HUES6 (cell line): ENCODE measurements around the gene KCNK2.

Experiments
- H3K27ac ChIP-seq: 2 replicates; pipeline ENCODE4 v1.7.0; 2013; ENCODE audit warnings: low read depth, mild to moderate bottlenecking, low read length, inconsistent platforms
- H3K27me3 ChIP-seq: 2 replicates; pipeline ENCODE4 v1.6.1; 2013; ENCODE audit warnings: low read length; ENCODE audit not compliant: control insufficient read depth, insufficient read depth
- H3K36me3 ChIP-seq: 2 replicates; pipeline ENCODE4 v1.6.1; 2013; ENCODE audit warnings: low read length; ENCODE audit not compliant: control insufficient read depth, insufficient read depth
- H3K4me1 ChIP-seq: 2 replicates; pipeline ENCODE4 v1.6.1; 2013; ENCODE audit warnings: low read length; ENCODE audit not compliant: control insufficient read depth, insufficient read depth
- H3K4me3 ChIP-seq: 2 replicates; pipeline ENCODE4 v1.5.1; 2013; ENCODE audit warnings: low read depth, low read length
- H3K9ac ChIP-seq: one replicate; pipeline ENCODE4 v1.6.1; 2013; ENCODE audit warnings: mild to moderate bottlenecking, low read length
- H3K9me3 ChIP-seq: 2 replicates; pipeline ENCODE4 v1.6.1; 2013; ENCODE audit warnings: low read depth, low read length; ENCODE audit not compliant: control insufficient read depth, insufficient read depth

The KCNK2 gene

DNA sequence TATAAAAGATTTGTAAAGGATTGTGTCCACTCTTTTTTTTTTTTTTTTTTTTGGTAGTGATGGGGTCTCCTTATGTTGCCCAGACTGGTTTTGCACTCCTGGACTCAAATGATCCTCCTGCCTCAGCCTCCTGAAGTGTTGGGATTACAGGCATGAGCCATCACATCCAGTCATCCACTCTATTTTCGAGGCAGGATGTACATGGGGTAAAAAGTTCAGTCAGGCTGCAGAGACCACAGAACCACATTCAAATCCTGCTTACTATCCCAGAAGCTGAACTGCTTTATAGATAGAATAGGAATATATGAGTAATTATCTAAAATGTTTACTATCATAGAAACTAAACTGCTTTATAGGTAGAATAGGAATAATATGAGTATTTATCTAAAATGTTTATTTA lies 26.0 kb upstream of the KCNK2 start:
- Histone ChIP-seq H3K4me1 (no peaks in the 10 kb centered on the region; the same call in 1 of the 2 replicates), H3K9ac (no peak overlapping the region), H3K36me3 (no peaks in the 10 kb centered on the region), H3K9me3 (no peaks in the 10 kb centered on the region), H3K27ac (no peak overlapping the region), H3K4me3 (no peak overlapping the region), H3K27me3 (no peaks in the 10 kb centered on the region)

DNA sequence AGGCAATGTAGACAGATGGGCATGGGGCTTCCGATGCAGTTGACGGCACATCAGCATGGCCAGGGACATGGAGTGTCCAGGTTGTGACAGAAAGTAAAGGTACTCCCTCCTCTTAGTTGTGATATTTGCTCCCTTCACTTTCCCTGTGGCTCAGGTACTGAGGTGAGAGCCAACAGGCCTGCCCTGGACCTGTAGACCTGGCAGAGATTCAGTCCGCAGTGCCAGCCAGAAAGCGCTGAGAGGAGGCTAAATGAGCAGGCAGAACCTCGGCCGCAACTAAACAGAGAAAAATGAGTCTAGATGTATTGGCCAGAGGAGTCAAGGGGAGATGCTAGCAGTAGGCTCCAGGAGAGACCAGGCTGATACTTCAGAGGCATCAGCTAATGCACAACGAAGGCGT lies 22.6 kb upstream of the KCNK2 start:
- H3K27ac ChIP-seq: no peak overlapping the region
- no peaks in the 10 kb centered on the region for H3K9me3 ChIP-seq
- H3K36me3 ChIP-seq: no peaks in the 10 kb centered on the region
- H3K9ac ChIP-seq: no peak overlapping the region
- no peak overlapping the region for H3K4me3 ChIP-seq
- no peaks in the 10 kb centered on the region; the same call in 1 of the 2 replicates for H3K4me1 ChIP-seq
- no peaks in the 10 kb centered on the region for H3K27me3 ChIP-seq

GRCh38 chr1:215064327-215064726 lies 18.2 kb upstream of the KCNK2 start:
- H3K9me3 ChIP-seq: no peaks in the 10 kb centered on the region
- no peaks in the 10 kb centered on the region for H3K27me3 ChIP-seq
- no peak overlapping the region for H3K27ac ChIP-seq
- H3K9ac ChIP-seq: no peak overlapping the region
- no peak overlapping the region for H3K4me3 ChIP-seq
- no peaks in the 10 kb centered on the region for H3K4me1 ChIP-seq
- no peaks in the 10 kb centered on the region for H3K36me3 ChIP-seq

DNA sequence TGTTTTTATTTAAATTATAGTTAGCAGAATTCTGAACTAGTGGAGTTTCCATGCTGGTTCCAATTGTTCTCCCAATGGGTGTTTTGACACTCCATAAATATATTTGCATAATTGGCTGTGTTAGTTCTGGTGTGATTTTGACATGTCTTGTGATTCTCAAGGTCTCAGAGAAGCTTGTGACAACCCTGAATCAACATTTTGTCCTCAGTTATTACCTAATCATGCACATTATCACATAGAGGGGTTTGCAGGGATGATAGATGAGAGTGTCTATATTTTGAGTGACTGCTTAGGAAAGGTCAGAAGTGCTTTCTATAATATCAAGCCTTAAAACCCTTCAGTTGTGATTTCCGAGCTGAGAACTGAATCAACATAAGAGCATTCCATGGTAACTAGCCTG lies 11.5 kb upstream of the KCNK2 start:
- Histone ChIP-seq H3K27ac (no peak overlapping the region), H3K4me3 (no peak overlapping the region), H3K36me3 (no peaks in the 10 kb centered on the region), H3K27me3 (peaks cover 4% of the 10 kb centered on the region), H3K9me3 (no peaks in the 10 kb centered on the region), H3K9ac (no peak overlapping the region), H3K4me1 (no peaks in the 10 kb centered on the region)

DNA sequence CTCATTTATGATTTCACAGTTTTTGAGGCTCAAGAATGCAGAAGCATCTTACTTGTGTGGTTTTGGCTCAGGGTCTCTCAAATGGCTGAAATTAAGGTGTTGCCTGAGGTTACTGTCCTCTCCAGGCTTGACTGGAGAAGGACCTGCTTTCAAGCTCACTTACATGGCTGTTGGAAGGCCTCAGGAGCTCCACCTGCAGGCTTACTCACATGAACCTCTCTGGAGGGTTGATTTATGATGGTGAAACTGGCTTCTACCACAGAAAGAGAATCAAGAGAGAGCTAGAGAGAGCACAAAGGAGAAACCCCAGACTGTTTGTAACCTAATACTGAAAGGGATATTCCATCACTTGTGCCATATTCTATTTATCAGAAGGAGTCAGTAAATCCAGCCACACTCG lies 6.2 kb upstream of the KCNK2 start:
- H3K4me1 ChIP-seq: no peaks in the 10 kb centered on the region
- no peak overlapping the region for H3K27ac ChIP-seq
- H3K27me3 ChIP-seq: peaks cover 43% of the 10 kb centered on the region
- H3K36me3 ChIP-seq: no peaks in the 10 kb centered on the region
- H3K4me3 ChIP-seq: no peak overlapping the region
- H3K9ac ChIP-seq: no peak overlapping the region
- no peaks in the 10 kb centered on the region for H3K9me3 ChIP-seq

- peaks cover 69% of the 10 kb centered on the region for H3K27me3 ChIP-seq
- no peak overlapping the region for H3K4me3 ChIP-seq
- no peak overlapping the region for H3K9ac ChIP-seq
- 0 out of 2 replicates have a peak, but pooled peaks cover 12% of the 10 kb centered on the region for H3K4me1 ChIP-seq
- H3K9me3 ChIP-seq: no peaks in the 10 kb centered on the region
- no peaks in the 10 kb centered on the region for H3K36me3 ChIP-seq
- H3K27ac ChIP-seq: no peak overlapping the region
These were observed 3.1 kb upstream of the KCNK2 start for GRCh38 chr1:215079456-215079855.

GRCh38 chr1:215081661-215082531 lies 641 bp upstream of the KCNK2 start:
- no peaks in the 10 kb centered on the region for H3K36me3 ChIP-seq
- peaks cover 94% of the 10 kb centered on the region for H3K27me3 ChIP-seq

GRCh38 chr1:215083383-215083961 lies 935 bp downstream of the KCNK2 start:
- Histone ChIP-seq H3K4me1 (0 out of 2 replicates have a peak, but pooled peaks cover 12% of the 10 kb centered on the region), H3K9me3 (no peaks in the 10 kb centered on the region), H3K4me3 (peak overlapping the region; percentile 55), H3K36me3 (no peaks in the 10 kb centered on the region), H3K27ac (no peak overlapping the region), H3K9ac (no peak overlapping the region), H3K27me3 (peaks cover 98% of the 10 kb centered on the region)

More at GRCh38 chr1:215081661-215082531, 641 bp upstream of the KCNK2 start:
- H3K4me1 ChIP-seq: 0 out of 2 replicates have a peak, but pooled peaks cover 12% of the 10 kb centered on the region
- no peak overlapping the region for H3K9ac ChIP-seq
- no peak overlapping the region for H3K27ac ChIP-seq
- H3K9me3 ChIP-seq: no peaks in the 10 kb centered on the region
- H3K4me3 ChIP-seq: peak overlapping the region; percentile 76

DNA sequence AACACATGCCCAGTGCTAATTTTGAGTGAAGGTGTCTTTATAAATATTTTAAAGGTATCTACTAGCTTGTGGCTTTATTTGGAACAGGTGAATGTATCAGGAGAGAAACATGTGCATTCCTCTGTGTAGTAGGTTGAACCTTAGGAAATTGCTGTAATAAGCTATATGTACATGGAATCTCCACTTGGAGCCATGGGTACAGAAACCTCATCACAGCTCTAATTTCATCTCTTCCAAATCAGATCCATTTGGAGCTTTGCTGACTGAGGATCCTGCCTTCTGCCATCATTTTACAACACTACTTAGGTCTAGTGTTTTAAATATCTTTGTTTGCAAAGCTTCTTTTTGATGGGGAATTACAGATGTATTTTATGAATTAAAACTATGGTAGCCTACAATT lies 2.1 kb downstream of the KCNK2 start:
- H3K4me1 ChIP-seq: 0 out of 2 replicates have a peak, but pooled peaks cover 12% of the 10 kb centered on the region
- no peak overlapping the region for H3K27ac ChIP-seq
- no peaks in the 10 kb centered on the region for H3K36me3 ChIP-seq
- H3K4me3 ChIP-seq: no peak overlapping the region
- no peak overlapping the region for H3K9ac ChIP-seq
- H3K27me3 ChIP-seq: peaks cover 88% of the 10 kb centered on the region
- no peaks in the 10 kb centered on the region for H3K9me3 ChIP-seq

- Histone ChIP-seq H3K4me3 (no peak overlapping the region), H3K27me3 (peaks cover 64% of the 10 kb centered on the region), H3K27ac (no peak overlapping the region), H3K4me1 (0 out of 2 replicates have a peak, but pooled peaks cover 6% of the 10 kb centered on the region), H3K9ac (no peak overlapping the region), H3K36me3 (no peaks in the 10 kb centered on the region), H3K9me3 (no peaks in the 10 kb centered on the region)
These were observed 5.1 kb downstream of the KCNK2 start for GRCh38 chr1:215087603-215088002.

GRCh38 chr1:215094381-215094780 lies 11.8 kb downstream of the KCNK2 start:
- no peak overlapping the region for H3K9ac ChIP-seq
- no peaks in the 10 kb centered on the region for H3K9me3 ChIP-seq
- H3K27ac ChIP-seq: no peak overlapping the region
- no peak overlapping the region for H3K4me3 ChIP-seq
- H3K27me3 ChIP-seq: peaks cover 6% of the 10 kb centered on the region; the same call in 1 of the 2 replicates
- H3K4me1 ChIP-seq: no peaks in the 10 kb centered on the region
- H3K36me3 ChIP-seq: no peaks in the 10 kb centered on the region
